GM10266 (cell line): ENCODE results near the gene PRTN3.
"Not testable (repeated sequence)": the region's sequence is repeated elsewhere in the genome, so short reads cannot be mapped to it uniquely, and the experiment has no call there.

Experiments used
- DNase-seq: peaks from one replicate; pipeline ENCODE4 v3.0.0; 2012; ENCODE audit errors: extremely low spot score
- CTCF ChIP-seq: IDR thresholded peaks from 2 replicates; pipeline ENCODE4 v1.5.1; 2012; ENCODE audit warnings: mild to moderate bottlenecking, low read depth; ENCODE audit not compliant: control insufficient read depth, insufficient read depth; ENCODE audit errors: missing control alignments

The PRTN3 gene

GRCh38 chr19:848386-848921 lies 7.7 kb downstream of the PRTN3 start:
- TF ChIP-seq CTCF, result no peak
- DNase-seq, result no peak

- not testable (repeated sequence) for DNase-seq
Measured at GRCh38 chr19:849195-849594, 8.4 kb downstream of the PRTN3 start.

GRCh38 chr19:850221-850978 lies 9.6 kb downstream of the PRTN3 start:
- DNase-seq, result no peak
- no peak for TF ChIP-seq CTCF

- no peak for DNase-seq
- TF ChIP-seq CTCF, result no peak
Measured at GRCh38 chr19:850979-851335, 10.2 kb downstream of the PRTN3 start.

- no peak for TF ChIP-seq CTCF
- no peak for DNase-seq
Measured at GRCh38 chr19:852136-853013, 11.6 kb downstream of the PRTN3 start, which contains the start of gene ELANE. TSS of gene ELANE (plus strand) at chr19:852303. CDS start at chr19:852329, 26 bp downstream.

GRCh38 chr19:853014-853585 lies 12.3 kb downstream of the PRTN3 start:
- DNase-seq, result no peak
- no peak for TF ChIP-seq CTCF

- DNase-seq, result not testable (repeated sequence)
Measured at GRCh38 chr19:853614-854220, 12.9 kb downstream of the PRTN3 start.
